RPMI7951 (cell line): ENCODE data around the gene MYORG. TPM values are rescaled to one million over a fixed set of nuclear protein-coding genes. Genes with fewer than 3 reads are reported as not detected.
"Not testable (repeated sequence)": the region's sequence is repeated elsewhere in the genome, so short reads cannot be mapped to it uniquely, and the experiment has no call there.

ENCODE experiments used
- DNase-seq: peaks from one replicate; pipeline ENCODE4 v3.0.0-alpha.2; 2012; ENCODE audit warnings: low read depth
- total RNA-seq: library from RNA; depleted of rRNA; stranded (reverse); fragments of >200 nt; shearing (Covaris generic); gene quantifications from 2 replicates; pipeline ENCODE4 v1.2.3, GENCODE V29; 2014

Gene MYORG
- total RNA-seq, 1 experiment from 2014 or later, result 1.7 TPM

DNA sequence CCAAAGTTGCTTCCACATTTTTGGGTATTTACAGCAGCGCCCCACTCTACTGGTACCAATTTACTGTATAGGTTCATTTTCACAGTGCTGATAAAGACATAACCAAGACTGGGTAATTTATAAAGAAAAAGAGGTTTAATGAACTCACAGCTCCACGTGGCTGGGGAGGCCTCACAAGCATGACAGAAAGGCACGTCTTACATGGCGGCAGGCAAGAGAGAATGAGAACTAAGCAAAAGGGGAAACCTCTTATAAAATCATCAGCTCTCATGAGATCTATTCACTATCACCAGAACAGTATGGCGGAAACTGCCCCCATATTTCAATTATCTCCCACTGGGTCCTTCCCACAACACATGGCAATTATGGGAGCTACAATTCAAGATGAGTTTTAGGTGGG lies 7.9 kb downstream of the MYORG start:
- DNase-seq, result not testable (repeated sequence)

DNA sequence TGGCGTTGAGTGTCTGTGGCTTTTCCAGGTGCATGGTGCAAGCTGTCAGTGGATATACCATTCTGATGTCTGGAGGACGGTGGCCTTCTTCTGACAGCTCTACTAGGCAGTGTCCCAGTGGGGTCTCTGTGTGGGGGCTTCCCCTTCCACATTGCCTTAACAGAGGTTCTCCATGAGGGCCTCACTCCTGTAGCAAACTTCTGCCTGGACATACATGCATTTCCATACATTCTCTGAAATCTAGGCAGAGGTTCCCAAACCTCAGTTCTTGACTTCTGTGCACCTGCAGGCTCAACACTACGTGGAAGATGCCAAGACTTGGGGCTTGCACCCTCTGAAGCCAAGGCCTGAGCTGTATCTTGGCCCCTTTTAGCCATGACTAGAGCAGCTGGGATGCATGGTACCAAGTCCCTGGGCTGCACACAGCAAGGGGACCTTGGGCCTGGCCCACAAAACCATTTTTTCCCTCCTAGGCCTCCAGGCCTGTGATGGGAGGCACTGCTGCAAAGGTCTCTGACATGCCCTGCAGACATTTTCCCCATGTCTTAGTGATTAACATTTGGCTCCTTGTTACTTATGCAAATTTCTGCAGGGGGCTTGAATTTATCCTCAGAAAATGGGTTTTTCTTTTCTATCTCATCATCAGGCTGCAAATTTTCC lies 8.8 kb downstream of the MYORG start:
- not testable (repeated sequence) for DNase-seq

DNA sequence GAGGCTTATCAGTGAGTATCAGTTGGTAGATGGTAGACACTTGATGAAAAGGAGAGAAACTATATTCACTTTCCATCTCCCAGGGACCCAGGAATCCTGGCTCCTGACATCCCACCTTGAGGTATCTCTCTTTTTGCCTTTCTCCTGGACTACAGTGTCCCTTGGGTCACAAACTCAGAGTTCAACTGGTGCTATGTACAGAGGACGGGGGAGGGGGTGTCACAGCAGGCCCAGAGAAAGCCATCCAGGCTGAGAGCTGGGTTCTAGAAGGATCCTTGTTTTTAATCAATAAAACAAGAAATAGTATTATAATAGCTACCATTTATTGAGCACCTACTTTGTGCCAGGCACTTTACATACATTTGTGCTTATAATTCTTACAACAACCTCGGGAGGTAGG lies 10.3 kb downstream of the MYORG start:
- no peak for DNase-seq

DNA sequence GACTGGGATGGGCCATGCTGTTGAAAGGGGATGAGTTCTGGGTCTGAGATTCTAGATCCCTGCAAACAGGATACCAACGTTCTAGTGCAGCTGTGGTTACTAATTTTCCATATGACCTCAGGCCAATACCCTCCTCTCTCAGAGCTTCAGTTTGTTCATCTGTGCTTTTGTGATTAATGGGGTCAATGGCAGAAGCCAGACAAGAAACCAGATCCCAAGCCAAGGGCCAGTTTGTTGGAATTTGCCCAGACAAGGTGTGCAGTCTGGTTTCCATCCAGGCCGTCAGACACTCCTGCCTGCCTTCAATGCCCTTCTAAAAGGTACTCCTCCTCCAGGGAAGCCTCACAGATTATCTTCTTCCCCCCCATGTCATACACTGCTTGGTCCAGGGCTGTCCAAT lies 11.4 kb downstream of the MYORG start:
- no peak for DNase-seq

DNA sequence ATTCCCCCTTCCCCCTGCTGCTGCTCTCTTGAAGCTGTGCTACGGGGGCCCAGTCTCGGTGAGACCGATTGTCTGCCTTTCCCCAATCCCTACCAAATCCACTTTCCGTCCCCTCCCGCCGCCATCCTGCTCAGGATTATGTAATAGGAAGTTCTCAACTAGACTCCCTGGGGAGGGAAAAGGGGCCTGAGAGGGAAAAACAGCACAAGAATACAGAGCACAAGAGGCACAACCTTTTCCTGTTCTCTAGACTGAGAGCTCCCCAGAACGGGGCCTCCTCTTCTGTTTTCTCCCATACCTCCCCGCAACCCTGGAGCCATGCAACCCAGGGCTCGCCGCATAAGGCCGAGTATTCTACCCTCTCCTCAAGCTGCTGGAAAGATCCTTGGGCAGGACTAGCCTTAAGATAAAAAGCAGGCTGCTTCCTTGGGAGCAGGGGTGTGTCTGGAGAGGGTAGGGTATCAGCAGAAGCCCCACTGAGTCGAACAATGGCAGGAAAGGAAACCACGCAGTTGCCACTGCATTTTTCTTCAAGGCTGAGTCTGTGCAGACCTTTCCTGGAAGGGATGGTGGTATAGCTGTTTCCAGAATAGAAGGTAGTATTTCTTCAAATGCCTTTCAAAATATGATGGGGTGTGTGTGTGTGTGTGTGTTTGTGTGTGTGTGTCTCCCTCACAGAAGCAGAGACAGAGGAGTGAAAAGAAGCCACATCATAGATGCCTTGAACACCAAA lies 12.9 kb downstream of the MYORG start:
- no peak for DNase-seq

DNA sequence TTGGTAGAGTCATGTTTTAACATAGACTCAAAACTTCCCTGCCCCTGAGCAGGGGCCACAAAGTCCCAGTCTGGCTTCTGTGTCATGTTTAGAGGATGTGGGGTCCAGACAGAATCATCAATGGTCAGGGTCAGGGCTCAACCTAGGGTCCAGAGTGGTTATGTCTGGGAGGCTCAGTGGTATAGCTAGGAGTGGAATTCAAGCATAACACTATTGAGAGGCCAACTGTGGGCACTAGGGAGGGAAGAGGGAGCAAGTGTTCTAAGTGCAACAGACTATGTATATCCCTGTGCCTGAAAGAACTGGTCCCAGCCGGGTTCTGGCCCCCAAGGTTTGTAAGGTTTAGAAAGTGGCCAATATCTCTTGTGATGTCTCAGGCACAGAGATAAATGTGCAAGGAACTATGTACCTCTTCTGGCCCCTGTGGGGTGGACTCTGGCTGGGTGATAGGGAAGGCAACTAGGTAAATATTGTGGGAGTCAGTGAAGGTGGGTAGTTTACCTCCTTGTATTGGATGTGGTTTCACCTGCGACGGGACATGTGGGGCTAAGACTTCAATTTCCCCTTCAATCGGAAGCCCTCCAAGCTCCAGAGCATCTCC lies 14.0 kb downstream of the MYORG start:
- DNase-seq, result no peak

DNA sequence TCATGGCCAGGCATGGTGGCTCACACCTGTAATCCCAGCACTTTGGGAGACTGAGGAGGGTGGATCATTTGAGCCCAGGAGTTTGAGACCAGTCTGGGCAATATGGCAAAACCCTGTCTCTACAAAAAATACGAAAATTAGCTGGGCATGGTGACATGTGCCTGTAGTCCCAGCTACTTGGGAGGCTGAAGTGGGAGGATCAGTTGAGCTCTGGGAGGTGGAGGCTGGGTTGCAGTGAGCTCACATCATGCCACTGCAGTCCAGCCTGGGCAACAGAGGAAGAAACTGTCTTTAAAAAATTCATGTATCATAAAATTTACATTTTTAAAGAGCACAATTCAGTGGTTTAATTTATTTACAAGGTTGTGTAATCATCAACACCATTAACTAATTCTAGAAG lies 23.7 kb downstream of the MYORG start:
- DNase-seq, result not testable (repeated sequence)

DNA sequence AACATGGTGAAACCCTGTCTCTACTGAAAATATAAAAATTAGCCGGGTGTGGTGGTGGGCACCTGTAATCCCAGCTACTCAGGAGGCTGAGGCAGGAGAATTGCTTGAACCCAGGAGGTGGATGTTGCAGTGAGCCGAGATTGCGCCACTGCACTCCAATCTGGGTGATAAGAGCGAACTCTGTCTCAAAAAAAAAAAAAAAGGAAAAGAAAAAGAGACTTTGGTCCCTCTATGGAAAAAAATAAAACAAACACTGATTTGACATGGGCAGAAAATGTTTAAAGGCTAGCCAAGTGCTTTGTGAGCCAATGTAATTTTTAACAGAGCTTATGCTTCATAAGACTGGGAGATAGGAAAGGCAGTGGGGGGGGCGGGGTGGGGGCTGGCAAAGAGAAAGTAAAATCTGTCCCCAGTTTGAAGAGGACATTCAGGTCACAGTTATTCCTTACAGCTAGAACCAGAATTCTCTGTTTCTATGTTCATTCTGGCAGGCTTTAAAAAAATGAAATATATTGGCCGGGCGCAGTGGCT lies 24.5 kb downstream of the MYORG start:
- not testable (repeated sequence) for DNase-seq

DNA sequence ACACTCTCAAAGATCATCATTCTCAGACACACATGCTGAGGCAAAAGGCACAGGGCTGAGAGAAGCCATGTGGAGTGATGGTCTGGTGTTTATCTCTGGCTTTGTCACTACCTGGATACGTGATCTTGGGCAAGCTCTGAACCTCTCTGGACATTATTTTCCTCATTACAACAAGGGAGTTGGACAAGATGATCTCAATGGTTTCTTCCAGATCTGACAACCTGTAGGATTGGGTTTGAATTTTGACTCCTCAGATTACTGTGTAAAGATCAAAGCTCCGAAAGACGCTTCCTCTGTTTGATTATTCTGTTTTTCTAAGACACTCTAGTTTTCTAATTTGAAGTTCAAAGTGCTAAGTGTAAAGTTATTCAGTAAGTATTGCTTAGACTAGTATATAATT lies 27.4 kb downstream of the MYORG start:
- DNase-seq, result no peak

DNA sequence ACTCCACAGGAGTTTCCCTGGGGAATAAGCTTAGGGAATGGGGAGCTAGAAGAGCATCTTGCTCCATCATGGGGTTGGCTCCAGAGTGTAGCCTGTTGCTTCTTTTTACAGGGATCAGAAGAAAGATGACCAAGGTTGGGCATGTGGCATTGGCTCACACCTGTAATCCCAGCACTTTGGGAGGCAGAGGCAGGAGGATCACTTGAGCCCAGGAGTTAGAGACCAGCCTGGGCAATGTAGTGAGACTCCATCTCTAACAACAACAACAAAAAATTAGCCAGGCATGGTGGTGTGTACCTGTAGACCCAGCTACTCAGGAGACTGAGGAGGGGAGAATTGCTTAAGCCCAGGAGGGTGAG lies 28.9 kb downstream of the MYORG start:
- DNase-seq, result no peak

DNA sequence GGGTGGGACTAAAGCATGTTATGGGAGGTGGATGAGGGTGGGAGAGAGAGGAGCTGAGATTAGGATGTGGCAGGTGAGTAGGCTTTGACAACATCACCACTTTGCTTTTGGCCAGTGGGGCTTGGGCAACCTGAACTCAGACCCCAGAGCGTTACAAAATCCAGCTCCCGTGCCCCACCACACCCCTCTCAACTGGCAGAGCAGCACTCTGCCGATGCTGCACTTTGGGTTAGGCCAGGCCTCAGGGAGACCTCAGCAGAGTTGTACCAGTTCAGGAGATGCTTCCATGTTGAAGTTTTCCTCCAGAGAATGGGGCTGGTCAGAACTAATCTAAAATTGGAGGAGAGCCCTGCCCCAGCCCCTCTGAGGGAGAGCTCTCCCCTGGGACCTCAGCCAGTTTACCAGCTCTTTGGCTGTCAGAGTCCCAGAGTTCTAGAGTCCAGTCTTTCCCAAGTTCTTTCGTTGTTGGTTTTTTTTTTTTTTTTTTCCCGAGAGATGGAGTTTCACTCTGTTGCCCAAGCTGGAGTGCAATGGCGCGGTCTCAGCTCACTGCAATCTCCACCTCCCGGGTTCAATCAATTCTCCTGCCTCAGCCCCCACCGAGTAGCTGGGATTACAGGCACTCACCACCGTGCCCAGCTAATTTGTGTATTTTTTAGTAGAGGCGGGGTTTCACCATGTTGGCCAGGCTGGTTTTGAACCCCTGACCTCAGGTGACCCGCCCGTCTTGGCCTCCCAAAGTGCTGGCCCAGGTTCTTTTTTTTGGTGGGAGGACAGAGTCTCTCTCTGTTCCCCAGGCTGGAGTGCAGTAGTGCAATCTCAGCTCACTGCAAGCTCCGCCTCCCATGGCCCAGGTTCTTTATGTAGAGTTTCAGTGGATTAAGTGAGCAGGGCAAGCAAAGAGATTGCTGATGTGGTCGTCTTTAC lies 29.6 kb downstream of the MYORG start:
- DNase-seq, result no peak

DNA sequence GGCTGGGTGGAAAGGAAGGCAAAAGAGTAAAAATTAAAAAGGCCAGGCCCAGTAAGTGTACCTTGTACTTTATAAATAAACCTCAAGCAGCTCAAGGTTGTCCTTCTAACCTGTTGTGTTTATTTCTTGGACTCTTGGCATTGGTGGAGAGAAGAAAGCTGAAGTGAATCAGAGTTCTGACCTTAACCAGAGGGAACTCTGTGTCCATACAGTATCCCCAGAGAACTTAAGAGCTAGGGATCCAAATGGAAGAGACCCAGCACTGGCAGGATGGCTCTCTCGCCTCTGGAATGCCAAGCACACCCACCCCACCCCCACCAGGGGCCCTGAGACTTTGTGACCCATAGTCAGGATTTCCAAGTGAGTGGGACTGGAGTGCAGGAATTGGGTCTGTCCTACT lies 33.1 kb downstream of the MYORG start:
- no peak for DNase-seq

DNA sequence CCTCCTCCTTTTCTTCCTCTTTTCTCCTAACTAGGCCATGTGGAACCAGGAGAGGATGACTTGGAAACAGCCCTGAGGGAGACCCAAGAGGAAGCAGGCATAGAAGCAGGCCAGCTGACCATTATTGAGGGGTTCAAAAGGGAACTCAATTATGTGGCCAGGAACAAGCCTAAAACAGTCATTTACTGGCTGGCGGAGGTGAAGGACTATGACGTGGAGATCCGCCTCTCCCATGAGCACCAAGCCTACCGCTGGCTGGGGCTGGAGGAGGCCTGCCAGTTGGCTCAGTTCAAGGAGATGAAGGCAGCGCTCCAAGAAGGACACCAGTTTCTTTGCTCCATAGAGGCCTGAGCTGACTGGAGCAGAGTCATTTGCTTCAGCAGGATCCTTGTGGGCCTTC lies 33.6 kb downstream of the MYORG start:
- DNase-seq, result no peak

DNA sequence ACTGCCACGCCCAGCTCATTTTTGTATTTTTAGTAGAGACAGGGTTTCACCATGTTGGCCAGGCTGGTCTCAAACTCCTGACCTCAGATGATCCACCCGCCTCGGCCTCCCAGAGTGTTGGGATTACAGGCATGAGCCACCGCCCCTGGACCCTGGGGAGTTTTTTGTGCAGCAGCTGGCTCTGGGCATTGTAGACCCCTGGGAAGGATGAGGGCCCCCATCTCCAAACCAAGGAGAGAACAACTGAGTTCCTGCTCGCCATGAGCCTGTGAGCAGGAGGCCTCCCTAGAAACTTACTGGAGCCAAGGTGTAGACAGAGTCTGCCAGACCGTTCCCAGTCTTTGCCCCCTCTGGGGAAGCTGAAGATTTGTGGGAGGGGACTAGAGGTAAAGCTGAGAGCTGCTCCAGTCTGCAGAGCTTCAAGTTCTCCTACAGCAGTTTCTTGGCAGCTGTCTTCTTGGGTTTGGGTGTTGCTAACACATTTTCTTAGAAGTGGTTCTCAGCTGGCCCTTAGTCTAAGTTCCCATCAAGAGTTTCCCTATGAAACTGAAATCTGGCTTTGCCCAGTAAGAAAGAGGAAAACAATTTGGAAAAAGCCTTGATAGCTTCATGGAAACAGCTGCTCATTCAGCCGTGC lies 34.9 kb downstream of the MYORG start:
- no peak for DNase-seq

DNA sequence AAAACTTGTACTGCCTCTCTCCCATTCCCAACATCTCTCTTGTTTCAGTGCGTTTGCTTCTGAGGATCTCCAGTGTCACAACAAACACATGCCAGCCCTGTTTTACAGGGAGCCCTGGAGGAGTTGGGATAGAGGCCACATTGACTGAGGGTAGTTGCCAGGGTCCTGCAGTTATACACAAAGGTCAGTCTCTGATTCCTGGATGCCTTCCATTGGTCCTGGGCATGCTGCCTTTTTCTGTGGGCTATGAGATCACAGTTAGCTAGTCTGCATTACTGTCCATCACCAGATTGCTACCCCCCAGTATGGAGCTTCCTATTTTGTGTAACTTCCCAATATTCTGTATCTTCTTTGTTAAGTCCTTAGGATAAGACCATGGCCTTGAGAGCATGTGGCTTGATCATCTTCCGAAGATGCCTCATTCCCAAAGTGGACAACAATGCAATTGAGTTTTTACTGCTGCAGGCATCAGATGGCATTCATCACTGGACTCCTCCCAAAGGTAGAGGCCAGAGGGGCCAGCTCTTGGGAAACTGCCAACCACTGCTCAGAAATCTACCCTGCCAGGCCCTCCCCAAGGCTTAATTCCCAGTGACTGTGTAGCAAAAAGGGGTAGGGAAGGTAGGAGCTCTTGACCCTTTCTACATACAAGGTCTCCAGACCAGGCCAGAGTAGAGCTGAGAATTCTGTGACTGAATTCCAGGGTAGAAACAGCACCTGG lies 37.9 kb downstream of the MYORG start:
- DNase-seq, result no peak

DNA sequence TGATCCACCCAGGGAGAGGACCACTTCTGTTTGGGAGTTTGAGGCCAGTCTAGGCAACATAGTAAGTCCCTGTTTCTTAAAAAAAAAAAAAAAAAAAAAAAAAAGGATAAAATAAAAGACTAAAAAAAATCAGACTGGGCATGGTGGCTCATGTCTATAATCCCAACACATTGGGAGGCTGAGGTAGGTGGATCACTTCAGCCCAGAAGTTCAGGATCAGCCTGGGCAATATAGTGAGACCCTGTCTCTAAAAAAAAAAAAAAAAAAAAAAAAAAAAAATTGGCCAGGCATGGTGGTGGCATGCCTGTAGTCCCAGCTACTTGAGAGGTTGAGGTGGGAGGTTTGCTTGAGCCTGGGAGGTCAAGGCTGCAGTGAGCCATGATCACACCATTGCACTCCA lies 38.6 kb downstream of the MYORG start:
- not testable (repeated sequence) for DNase-seq

DNA sequence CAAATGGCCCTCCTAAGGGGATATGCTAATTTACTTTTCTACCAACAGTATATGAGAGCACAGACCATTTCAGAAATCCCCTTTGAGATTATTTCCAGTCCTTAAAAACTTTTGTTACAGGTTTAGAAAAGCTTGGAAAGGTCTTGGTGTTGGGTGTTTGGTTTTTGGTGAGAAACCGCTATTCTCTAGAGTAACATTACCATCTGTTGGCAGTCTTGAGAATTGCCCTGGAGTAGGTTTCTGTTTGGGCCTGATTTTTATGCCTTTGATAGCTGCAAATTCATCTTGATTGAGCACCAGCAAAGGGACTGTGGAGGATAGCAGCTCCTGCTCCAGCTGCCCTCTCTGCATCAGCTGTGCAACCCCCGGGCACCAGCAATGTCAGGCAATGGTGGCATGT lies 39.3 kb downstream of the MYORG start:
- no peak for DNase-seq

DNA sequence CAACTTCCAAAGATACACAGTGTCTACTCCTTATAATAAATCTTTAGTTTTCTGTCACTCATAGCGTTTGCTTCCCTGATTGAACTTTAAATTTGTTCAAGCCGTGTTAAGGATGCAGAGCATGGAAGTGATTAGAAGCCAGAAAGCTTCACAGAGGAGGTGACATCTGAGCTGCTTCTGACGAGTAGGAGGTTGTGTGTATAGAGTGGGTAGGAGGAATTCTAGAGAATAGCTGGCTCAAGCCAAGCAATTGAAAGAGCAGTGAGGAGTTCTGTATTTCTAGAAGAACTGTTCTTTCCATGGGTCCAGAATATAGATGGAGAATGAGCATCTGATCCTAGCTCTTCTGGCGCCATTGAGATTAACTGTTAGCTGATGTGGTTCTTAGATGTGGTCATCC lies 41.3 kb downstream of the MYORG start:
- no peak for DNase-seq

DNA sequence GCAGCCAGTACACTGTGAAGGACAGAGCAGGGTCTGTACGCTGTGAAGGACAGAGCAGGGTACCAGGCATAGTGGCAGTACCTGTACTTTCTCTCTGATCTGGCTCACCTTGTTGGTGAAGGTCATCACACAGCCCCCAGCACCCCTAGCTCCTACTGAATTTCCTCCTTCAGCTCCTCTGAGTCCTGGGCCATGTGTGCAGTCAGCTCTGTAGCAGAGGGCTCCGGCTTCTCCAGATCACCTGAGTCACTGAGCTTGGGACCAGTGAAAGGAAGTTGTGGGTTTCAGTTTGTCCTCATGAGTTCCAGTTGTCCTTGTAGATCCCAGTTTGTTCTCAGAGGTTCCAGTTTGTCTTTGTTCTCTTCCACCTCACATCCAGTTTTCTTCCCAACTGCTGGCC lies 41.8 kb downstream of the MYORG start:
- no peak for DNase-seq

DNA sequence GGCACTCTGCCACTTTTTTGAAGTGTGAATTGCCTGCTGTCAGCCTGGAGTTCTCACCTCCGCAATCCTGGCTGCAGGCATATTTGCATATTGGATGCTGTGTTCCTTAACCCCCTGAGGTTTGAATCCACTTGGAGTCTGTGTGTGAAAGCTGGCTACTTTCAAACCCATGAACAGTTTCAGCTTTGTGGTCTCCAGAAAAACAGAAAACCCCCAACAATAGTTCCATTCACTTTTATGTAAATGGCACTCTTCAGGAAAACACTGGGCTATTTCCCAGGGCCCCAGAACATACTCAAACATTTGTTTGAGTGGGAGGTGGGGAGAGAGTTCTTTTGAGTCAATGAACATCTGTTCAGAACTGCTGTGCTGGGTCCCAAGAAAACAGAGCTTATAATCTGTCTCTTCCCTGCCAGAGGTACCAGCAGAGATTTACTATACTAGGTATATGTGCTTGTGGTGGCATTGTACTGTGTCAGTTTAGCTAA lies 42.3 kb downstream of the MYORG start:
- peak; percentile 37 for DNase-seq

DNA sequence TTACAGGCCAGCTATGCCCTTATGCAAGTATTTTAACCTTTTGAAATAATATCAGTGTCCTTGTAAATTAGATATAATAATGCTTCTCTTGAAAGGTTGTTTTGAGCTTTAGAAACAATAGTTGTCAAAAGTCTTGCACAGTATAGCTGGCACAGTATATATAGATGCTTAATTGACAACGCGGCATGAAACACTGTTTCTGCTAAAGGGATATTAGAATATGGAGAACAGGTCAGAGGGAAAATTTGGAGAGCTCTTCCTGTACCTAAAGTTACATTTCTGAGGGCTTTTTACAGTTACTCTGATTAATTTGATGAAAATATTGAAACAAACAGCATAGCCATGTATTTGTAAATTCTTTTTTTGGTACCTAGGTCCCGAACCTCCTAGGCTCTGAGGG lies 42.9 kb downstream of the MYORG start:
- no peak for DNase-seq
